Skeletal muscle cell (primary cell): Measurements from ENCODE around the gene ENPP7.

Source experiments
- DNase-seq: peaks from one replicate; pipeline ENCODE4 v3.0.0-alpha.2; 2010; ENCODE audit warnings: low read depth
- H3K4me3 ChIP-seq: 2 replicates; pipeline ENCODE4 v1.5.1; 2011; ENCODE audit warnings: low read depth, mild to moderate bottlenecking, control low read depth, low read length, moderate library complexity

The ENPP7 gene

GRCh38 chr17:79785900-79786810, 55.4 kb downstream of the ENPP7 start:
- DNase-seq: no peak
- no peak overlapping the region for H3K4me3 ChIP-seq

DNA sequence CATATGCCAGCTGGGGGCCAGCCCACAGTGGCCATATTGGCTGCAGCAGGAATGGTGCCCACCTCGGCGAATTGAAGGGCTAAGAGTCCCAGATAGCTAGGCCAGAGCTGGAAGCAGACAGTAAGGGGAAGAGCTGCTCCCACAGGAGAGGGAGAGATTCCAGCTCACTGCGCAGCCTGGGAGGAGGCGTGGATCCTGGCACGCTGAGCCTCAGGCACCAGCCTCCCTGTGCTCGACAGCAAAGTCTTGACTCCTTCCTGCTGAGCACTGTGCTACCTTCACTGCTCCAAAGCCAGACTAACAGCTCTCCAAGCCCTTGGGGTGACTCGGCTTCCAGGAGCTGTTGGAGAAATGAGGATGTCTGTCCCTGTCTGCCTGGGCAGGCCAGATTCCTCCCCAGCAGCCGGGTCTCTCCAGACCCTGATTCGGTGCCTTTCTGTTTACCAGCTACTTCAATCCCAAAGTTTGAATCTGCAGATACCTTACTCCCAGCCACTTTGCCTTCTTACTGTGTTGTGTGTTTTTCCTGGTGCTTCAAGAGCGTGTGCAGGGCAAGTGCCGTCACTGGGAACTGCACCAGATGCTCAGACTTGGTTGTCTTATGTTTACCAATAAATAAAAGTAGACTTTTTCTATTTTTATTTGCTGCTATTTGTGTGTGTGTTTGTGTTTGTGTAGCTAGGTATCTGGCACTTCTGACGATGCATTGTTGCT, 56.3 kb downstream of the ENPP7 start:
- H3K4me3 ChIP-seq: no peak overlapping the region
- DNase-seq: no peak

GRCh38 chr17:79788455-79788854, 57.7 kb downstream of the ENPP7 start:
- H3K4me3 ChIP-seq: no peak overlapping the region
- no peak for DNase-seq

- H3K4me3 ChIP-seq: no peak overlapping the region
- no peak for DNase-seq
These were observed 58.5 kb downstream of the ENPP7 start for GRCh38 chr17:79788989-79789942.

DNA sequence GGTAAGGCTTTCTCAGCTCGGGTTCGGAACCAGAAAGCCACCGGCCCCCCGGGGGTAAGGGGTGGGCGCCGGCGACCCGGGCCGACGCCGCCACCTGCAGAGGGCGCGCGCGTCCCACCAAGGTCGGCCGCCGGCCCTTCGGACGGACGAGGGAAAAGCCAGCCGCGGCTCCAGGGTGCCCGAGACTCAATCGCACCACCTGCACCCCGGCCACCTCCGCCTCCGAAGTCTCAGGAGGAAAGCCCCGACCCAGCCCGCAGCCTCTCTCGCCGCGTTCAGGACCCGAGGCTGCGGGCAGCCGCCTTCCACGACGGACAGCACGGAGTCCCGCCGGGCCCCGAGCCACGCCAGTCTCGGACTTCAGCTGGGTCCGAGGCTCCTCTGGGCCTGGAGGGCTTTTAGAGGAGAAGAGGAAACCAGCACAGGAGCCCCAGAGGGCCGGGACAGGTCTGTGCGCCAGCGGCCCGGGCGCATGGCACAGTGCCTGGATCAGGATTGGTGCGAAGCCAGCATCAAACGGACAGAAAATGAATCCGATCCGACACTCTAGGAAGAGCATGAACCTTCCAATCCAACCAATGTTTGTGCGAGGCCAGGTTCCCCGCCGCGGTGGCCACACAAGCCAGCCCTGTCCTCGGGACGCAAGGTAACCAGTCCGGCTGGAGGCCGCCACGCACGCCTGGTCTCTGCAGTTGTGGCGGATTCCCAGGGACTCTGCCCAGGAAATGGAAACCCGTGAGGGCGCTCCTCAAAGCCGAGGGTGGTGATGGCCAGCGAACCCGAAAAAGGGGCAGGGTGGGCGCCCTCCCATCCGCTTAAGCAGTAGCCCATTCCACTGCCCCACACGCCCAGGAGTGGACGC, 59.4 kb downstream of the ENPP7 start:
- H3K4me3 ChIP-seq: no peak overlapping the region
- no peak for DNase-seq

DNA sequence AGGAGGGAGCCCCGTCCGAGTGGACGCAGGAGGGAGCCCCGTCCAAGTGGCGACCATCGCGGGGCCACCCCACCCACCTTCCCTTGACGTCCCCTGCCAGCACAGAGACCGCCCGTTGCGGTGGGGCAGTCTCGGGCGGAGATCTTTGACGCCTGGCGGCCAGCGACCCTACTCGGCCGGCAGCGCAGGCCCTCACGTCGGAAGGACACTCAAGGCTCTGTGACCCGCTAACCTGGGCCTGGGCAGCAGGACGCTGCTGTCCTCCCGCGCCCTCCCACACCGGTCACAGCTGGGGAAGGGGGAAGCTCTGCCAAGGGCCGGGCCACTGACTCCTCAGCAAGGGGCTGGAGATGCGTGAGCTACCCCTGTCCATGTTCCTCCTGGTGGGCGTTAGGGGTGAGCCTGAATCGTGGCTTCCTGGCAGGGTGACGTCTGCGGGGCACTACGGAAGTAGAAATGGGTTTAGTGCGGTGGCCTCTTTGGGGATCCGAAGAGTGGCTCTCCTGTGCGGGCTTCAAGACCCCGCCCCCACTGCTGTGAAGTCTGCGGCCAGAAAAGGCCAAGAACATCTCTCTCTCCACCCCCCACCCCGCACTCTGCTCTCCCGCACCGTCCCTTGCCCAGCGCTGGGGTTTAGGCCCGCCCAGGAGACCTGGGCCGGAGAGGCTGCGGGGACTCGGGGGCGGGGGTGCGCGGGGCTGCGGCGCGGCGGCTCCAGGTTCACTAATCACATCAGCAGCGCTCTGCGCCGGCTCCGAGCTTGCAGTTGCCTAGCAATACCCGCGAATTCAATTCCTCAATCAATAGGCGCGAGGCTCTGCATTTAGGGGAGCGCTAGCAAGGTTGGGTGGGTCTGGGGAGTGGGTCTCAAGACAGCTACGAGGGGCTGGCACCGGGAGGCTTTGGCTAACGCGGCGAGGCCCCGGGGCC, 60.3 kb downstream of the ENPP7 start:
- no peak overlapping the region for H3K4me3 ChIP-seq
- no peak for DNase-seq

GRCh38 chr17:79791735-79792161, 61.0 kb downstream of the ENPP7 start:
- H3K4me3 ChIP-seq: no peak overlapping the region
- no peak for DNase-seq
